ENCODE measurements around the gene FGF1.

DNA sequence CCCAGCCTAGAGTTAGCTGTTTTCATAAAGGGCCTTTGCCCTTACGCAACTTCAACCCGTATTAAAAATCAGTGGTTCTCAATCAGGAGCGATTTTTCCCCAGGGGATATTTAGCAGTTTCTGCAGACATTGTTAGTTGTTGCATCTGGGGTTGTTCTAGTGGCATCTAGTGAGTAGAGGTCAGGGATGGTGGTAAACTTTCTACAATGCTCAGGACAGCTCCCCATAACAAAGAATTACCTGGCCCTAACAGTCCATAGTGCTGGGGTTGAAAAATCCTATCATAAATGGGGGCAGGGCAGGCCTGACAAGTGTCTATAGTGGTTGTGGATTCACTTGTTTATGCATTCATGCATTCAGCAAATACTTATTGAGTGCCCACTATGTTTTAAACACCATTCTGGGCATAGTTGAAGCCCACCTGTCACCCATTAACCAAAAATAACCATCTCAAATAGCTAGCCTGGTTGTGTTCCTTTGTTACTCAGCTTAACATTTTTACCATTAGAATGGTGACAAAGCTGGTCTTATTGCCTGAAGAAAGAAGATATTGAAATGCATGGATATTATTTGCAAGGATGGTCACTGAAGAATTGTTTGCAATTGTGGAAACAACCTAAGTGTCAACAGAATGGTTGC lies 15.9 kb upstream of the FGF1 start:
- TF ChIP-seq POLR2A (IDR thresholded peaks at IDR 0.05) (no peak), CTCF (IDR thresholded peaks at IDR 0.05) (no peak)
